ENCODE measurements around the gene SF3B2. TPM values are rescaled to one million over a fixed set of nuclear protein-coding genes. Genes with fewer than 3 reads are reported as not detected.

Gene SF3B2
- total and polyA plus RNA-seq, 2 donors (not counting 1 experiment from before 2014, with no cell fraction given) = 139 to 205 TPM

- intact Hi-C loops (cut with micrococcal nuclease) = no loop called here
- no peak for DNase-seq
- H3K4me2 ChIP-seq (replicated peaks; ENCODE audit: low read depth, low read length, poor library complexity, severe bottlenecking) = peak overlapping the region; percentile 81
- H3K27ac ChIP-seq (ENCODE audit: low read length in 2 of 2) = peak overlapping the region in 1 of 2 donors; percentile 93
- H3K36me3 ChIP-seq (replicated peaks in 1 of 2; ENCODE audit: control extremely low read depth in 1 of 2, control insufficient read depth in 1 of 2, extremely low read depth in 1 of 2, insufficient read depth in 2 of 2, low read length in 1 of 2) = peaks cover 1 to 4% of the 10 kb centered on the region in 2 experiments
- peaks cover 86% of the 10 kb centered on the region for H3K4me1 Mint-ChIP-seq
- H3K9me3 ChIP-seq (ENCODE audit: control extremely low read depth in 1 of 3, control insufficient read depth in 2 of 3, insufficient read depth in 1 of 3, low read length in 2 of 3) = no peaks in the 10 kb centered on the region
- H3K4me1 ChIP-seq (ENCODE audit: control insufficient read depth in 2 of 2, insufficient read depth in 2 of 2, low read length in 2 of 2) = peaks cover 73 to 82% of the 10 kb centered on the region in 2 donors
- no peak overlapping the region for H3K4me3 Mint-ChIP-seq
- ATAC-seq (ENCODE audit: low read depth) = no peak
- no peak overlapping the region for H3K9ac ChIP-seq (ENCODE audit: low read length)
- no peaks in the 10 kb centered on the region for H3K27me3 ChIP-seq (replicated peaks in 1 of 4; ENCODE audit: control extremely low read depth in 1 of 4, control insufficient read depth in 3 of 4, insufficient read depth in 4 of 4, low read length in 3 of 4)
- H3K9me3 Mint-ChIP-seq (ENCODE audit: insufficient read depth) = no peaks in the 10 kb centered on the region
- no CpG with 5 or more reads among the region's 3 CpGs for WGBS (ENCODE audit: insufficient coverage)
- no peak for TF ChIP-seq CTCF (IDR thresholded peaks at IDR 0.05)
- no peak for TF ChIP-seq EZH2 (IDR thresholded peaks at IDR 0.05; ENCODE audit: borderline replicate concordance, insufficient read depth, low read depth, low read length, poor library complexity, severe bottlenecking)
- H2AFZ ChIP-seq (ENCODE audit: insufficient read depth, low read depth, low read length, poor library complexity, severe bottlenecking) = no peak overlapping the region
- peaks cover 4% of the 10 kb centered on the region for H4K20me1 ChIP-seq (ENCODE audit: control insufficient read depth, insufficient read depth, low read length, poor library complexity, severe bottlenecking)
- H3K27me3 Mint-ChIP-seq = no peaks in the 10 kb centered on the region
- POLR2A ChIA-PET = interaction anchor here (0.7 to 1.4 kb wide), 4 partner anchors 20 to 51 kb away, joined by 3 to 7 read pairs (median 4); partner anchors contain the start of gene SF3B2
- CTCF ChIA-PET = interaction anchor here (1.2 kb wide), 1 partner anchor 14 kb away, joined by 4 read pairs; no protein-coding TSS in a partner anchor
- H3K4me3 ChIP-seq (ENCODE audit: control extremely low read depth in 1 of 5, extremely low read depth in 1 of 5, insufficient read depth in 1 of 5, low read depth in 2 of 5, low read length in 4 of 5) = no peak overlapping the region
- H3K79me2 ChIP-seq (ENCODE audit: control insufficient read depth, insufficient read depth, low read length) = peaks cover 93% of the 10 kb centered on the region
- peak overlapping the region; percentile 41 for H3K27ac Mint-ChIP-seq
These were observed 32.8 kb downstream of the SF3B2 start for GRCh38 chr11:66084821-66085475.
